Activated CD8-positive, alpha-beta memory T cell treated with anti-CD3 and anti-CD28 coated beads for 4 hours (primary cell): ENCODE results near the gene PTTG1.

Experiments used
- DNase-seq, 2 donors: peaks; one replicate each; pipeline ENCODE4 v3.0.0-alpha.2; 2020; ENCODE audit warnings: low read depth in 2 of 2

PTTG1 gene

DNA sequence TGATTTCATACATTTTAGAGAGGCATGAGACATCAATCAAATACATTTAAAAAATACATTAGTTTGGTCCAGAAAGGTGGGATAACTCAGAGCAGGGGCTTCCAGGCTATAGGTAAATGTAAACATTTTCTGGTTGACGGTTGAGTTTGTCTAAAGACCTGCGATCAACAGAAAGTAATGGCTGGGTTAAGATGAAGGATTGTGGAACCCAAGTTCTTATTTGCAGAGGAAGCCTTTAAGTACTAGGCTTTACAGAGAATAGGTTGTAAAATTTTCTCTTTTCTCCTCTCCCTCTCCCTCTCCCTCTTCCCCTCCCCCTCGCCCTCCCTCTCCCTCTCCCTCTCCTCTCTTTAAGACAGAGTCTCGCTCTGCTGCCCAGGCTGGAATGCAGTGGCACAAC lies 50.8 kb downstream of the PTTG1 start:
- DNase-seq, result no peak

DNA sequence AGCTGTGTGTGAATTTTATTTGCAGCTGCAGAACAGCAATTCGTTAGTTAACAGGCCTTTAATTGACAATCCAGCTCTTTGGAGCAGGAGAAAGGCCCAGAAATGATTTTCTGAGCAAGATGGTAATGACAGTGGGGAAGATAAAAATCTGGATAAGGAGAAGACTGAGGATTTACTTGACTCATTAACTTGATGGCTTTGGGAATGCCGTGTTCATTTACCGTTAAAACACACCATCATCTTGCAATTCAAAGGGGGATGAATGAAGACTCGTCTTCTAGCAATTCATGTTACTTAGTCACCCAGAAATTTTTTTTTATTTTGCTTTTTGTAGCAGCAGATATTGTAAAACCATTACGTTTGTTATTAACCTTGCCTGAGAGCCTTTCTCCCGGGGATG lies 52.0 kb downstream of the PTTG1 start:
- no peak for DNase-seq

DNA sequence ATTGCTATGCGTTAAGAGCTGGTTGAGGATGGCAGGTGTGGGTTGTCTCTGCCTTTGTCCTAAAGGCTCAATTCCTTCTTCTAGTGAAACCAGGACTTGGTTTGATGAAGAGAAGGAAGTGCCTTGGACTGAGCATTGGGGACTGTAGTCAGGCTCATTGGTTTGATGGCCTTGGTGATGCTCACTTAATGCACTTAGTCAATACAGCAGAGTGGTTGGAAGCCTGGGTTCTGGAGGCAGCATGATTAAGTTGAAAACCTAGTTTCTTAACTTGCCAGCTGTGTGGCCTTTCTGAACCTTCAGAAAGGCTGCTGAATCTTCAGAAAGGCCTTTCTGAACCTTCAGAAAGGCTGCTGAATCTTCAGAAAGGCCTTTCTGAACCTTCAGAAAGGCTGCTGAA lies 52.4 kb downstream of the PTTG1 start:
- DNase-seq, result no peak

DNA sequence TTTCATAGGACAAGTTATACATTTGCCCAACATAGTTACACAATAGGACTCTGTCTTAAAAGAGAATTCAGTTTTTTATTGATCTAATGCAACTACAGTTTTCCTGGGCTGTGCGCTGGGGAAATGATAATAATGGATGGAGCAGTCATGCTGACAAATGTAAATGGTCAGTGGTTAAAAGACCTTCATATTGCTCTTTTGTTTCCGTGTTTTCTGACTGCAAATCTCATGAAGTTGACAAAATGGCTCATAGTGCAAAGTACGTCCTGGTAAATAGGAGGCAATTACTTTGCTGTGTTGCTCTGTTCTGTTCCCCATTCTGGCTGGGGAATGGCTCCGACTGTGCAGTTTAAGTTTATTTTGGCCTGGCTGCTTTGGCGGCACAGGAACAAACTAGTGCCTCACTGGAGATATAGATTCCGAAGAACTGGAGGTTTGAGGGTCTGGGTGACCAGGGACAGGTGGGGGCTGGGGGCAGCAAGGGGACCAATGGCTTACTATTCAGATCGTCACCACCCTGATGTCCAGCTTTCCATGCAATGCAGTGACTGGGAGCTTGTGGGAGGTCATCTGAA lies 54.3 kb downstream of the PTTG1 start:
- DNase-seq, result no peak

DNA sequence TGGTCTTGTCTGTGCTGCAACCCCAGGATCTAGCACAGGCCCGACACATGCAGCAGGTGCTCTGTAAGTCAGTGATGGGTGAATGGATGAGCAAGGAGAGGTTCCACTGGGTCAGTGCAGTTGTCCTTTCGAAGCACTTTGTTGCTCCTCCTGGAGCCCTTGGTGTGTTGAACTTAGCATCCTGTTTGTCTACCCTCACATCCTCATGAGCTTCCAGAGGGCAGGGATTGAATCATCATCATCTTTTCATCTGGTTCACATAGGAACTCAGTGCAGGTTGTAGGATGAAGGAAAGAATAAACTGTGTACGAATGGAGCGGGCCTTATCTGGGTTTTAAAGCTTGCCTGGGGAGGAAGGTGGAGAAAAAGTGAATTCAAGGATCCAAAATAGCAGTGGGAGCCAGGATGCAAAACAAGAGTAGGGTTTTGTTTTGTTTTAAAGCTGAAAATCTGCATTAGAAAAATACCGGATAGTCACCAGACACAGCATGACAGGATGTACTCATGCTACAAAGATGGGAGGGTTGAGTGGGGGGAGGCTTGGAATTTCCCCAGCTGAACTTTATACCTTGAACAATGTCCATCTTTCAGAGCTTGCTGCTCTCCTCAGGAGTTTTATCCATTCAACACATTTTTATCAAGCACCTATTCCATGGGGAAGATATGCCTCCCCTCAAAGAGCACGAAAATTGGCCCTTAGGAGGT lies 55.8 kb downstream of the PTTG1 start:
- DNase-seq, result no peak

DNA sequence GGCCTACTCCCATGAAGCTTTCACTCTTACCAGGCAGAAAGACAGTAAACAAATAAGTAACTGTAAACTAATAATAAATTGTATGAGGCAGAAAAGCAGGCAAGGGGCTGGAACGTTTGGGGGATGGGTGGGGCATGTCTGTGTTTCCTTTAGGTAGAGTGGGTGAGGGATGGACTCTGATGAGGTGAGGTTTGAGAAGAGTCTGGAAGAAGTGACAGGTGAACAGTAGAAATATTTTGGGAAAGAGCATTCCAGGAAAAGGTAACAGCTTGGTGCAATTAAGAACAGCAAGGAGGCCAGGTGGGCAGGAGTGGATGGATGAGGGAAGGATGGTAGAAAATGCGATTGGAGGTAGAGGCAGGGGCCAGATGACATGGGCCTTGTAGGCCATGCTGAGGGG lies 56.5 kb downstream of the PTTG1 start:
- DNase-seq, result no peak
